ENCODE measurements around the gene SEZ6. TPM values are rescaled to one million over a fixed set of nuclear protein-coding genes. Genes with fewer than 3 reads are reported as not detected.

SEZ6 gene
- total RNA-seq, 2 donors from 2014 or later = 0.20 TPM; not detected in 1

GRCh38 chr17:28960256-28961061 is 45.4 kb downstream of the SEZ6 start:
- H3K9ac ChIP-seq (ENCODE audit: extremely low read depth, low read length, poor library complexity, severe bottlenecking) = no peak overlapping the region
- H3K27ac ChIP-seq (ENCODE audit: low read depth, low read length) = no peak overlapping the region
- H3K4me3 ChIP-seq (ENCODE audit: low read length) = no peak overlapping the region
- H3K4me3 Mint-ChIP-seq = no peak overlapping the region
- no peaks in the 10 kb centered on the region for H3K9me3 ChIP-seq (ENCODE audit: control insufficient read depth, low read length)
- TF ChIP-seq CTCF (conservative IDR thresholded peaks at IDR 0.05) = no peak
- H3K36me3 ChIP-seq (ENCODE audit: control insufficient read depth, insufficient read depth, low read length) = no peaks in the 10 kb centered on the region
- H3K27me3 ChIP-seq (ENCODE audit: control insufficient read depth, insufficient read depth, low read length, poor library complexity, severe bottlenecking) = no peaks in the 10 kb centered on the region
- peaks cover 3% of the 10 kb centered on the region for H3K4me1 Mint-ChIP-seq
- peaks cover 11% of the 10 kb centered on the region for H3K27me3 Mint-ChIP-seq (ENCODE audit: insufficient read depth)
- 92 to 98% methylated on average over 16 to 18 of the region's 18 CpGs for WGBS, 2 experiments (ENCODE audit: insufficient coverage in 1 of 2, insufficient read length in 1 of 2)
- no peaks in the 10 kb centered on the region for H3K9me3 Mint-ChIP-seq
- no peaks in the 10 kb centered on the region for H3K36me3 Mint-ChIP-seq (ENCODE audit: low read depth)
- peak; percentile 49 for DNase-seq
- H3K4me1 ChIP-seq (ENCODE audit: control insufficient read depth, insufficient read depth, low read length) = no peaks in the 10 kb centered on the region
- no peak overlapping the region for H3K27ac Mint-ChIP-seq

GRCh38 chr17:28959471-28959871 is 46.4 kb downstream of the SEZ6 start:
- Histone ChIP-seq H3K27ac (ENCODE audit: low read depth, low read length) (no peak overlapping the region), H3K4me3 (ENCODE audit: low read length) (no peak overlapping the region), H3K27me3 (ENCODE audit: control insufficient read depth, insufficient read depth, low read length, poor library complexity, severe bottlenecking) (no peaks in the 10 kb centered on the region), H3K36me3 (ENCODE audit: control insufficient read depth, insufficient read depth, low read length) (no peaks in the 10 kb centered on the region), H3K9me3 (ENCODE audit: control insufficient read depth, low read length) (no peaks in the 10 kb centered on the region), H3K4me1 (ENCODE audit: control insufficient read depth, insufficient read depth, low read length) (no peaks in the 10 kb centered on the region), H3K9ac (ENCODE audit: extremely low read depth, low read length, poor library complexity, severe bottlenecking) (no peak overlapping the region)
- Mint-ChIP-seq H3K27ac (no peak overlapping the region), H3K36me3 (ENCODE audit: low read depth) (no peaks in the 10 kb centered on the region), H3K4me3 (no peak overlapping the region), H3K4me1 (peaks cover 3% of the 10 kb centered on the region), H3K27me3 (ENCODE audit: insufficient read depth) (peaks cover 11% of the 10 kb centered on the region), H3K9me3 (no peaks in the 10 kb centered on the region)
- DNase-seq = no peak
- 89 to 96% methylated on average over 9 of the region's 9 CpGs for WGBS, 2 experiments (ENCODE audit: insufficient coverage in 1 of 2, insufficient read length in 1 of 2)
- TF ChIP-seq CTCF (conservative IDR thresholded peaks at IDR 0.05) = no peak

GRCh38 chr17:28958820-28959455 is 46.9 kb downstream of the SEZ6 start:
- Mint-ChIP-seq H3K4me3 (no peak overlapping the region), H3K4me1 (peaks cover 3% of the 10 kb centered on the region), H3K27me3 (ENCODE audit: insufficient read depth) (peaks cover 9% of the 10 kb centered on the region), H3K36me3 (ENCODE audit: low read depth) (no peaks in the 10 kb centered on the region), H3K27ac (no peak overlapping the region), H3K9me3 (no peaks in the 10 kb centered on the region)
- WGBS, 2 experiments (ENCODE audit: insufficient coverage in 1 of 2, insufficient read length in 1 of 2) = 95% methylated on average over 14 to 18 of the region's 18 CpGs
- Histone ChIP-seq H3K9ac (ENCODE audit: extremely low read depth, low read length, poor library complexity, severe bottlenecking) (no peak overlapping the region), H3K9me3 (ENCODE audit: control insufficient read depth, low read length) (no peaks in the 10 kb centered on the region), H3K27ac (ENCODE audit: low read depth, low read length) (no peak overlapping the region), H3K4me3 (ENCODE audit: low read length) (no peak overlapping the region), H3K36me3 (ENCODE audit: control insufficient read depth, insufficient read depth, low read length) (no peaks in the 10 kb centered on the region), H3K4me1 (ENCODE audit: control insufficient read depth, insufficient read depth, low read length) (no peaks in the 10 kb centered on the region), H3K27me3 (ENCODE audit: control insufficient read depth, insufficient read depth, low read length, poor library complexity, severe bottlenecking) (no peaks in the 10 kb centered on the region)
- TF ChIP-seq CTCF (conservative IDR thresholded peaks at IDR 0.05) = no peak
- DNase-seq = no peak

Data from endodermal cell (in vitro differentiated cells).